ENCODE measurements around the gene TIMP3. TPM values are rescaled to one million over a fixed set of nuclear protein-coding genes. Genes with fewer than 3 reads are reported as not detected.

TIMP3 gene
- total and polyA plus RNA-seq, 2 of the 4 experiments (the other 2 are of a cell fraction) = 98.8 to 179 TPM

DNA sequence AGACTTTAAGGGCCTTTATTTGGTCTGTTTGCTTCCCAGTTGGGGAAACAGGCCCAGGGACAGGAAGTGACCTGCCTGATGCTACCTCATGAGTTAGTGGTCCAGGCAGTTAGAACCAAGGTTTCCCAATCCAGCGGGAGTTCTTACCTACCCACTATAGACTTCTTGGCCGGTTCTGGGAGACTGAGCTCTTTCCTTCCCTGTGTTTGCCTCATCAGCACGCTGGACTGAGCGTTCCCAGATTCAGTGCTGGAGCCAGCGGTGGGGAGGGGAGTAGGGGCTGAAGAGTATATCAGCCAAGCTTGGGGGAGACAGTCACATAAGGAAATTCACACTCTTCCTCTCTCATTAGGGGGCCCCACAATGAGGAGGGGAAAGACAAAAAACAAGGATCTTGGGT is 27.1 kb downstream of the TIMP3 start:
- no peak overlapping the region for H3K4me3 ChIP-seq (ENCODE audit: insufficient read depth, low read depth, low read length)
- no peak overlapping the region for H2AFZ ChIP-seq (replicated peaks; ENCODE audit: low read length, poor library complexity)
- peaks cover 34 to 82% of the 10 kb centered on the region in 2 experiments for H3K79me1 ChIP-seq (ENCODE audit: low read depth in 1 of 2, low read length in 2 of 2)
- H3K4me2 ChIP-seq (ENCODE audit: low read depth, low read length) = no peak overlapping the region
- dilution Hi-C loops (cut with HindIII; ENCODE audit: low sequenced_read_pairs, unreplicated experiment) (no loop called here), in situ Hi-C loops (cut with MboI; ENCODE audit: low sequenced_read_pairs) (loop anchor here (10.0 kb wide), 1 partner anchor 434 kb away; no protein-coding TSS in a partner anchor), intact Hi-C loops (cut with micrococcal nuclease) (loop anchor here (10.0 kb wide), 1 partner anchor 56 kb away; no protein-coding TSS in a partner anchor)
- no peak overlapping the region for H3K4ac ChIP-seq (ENCODE audit: low read depth, low read length)
- H3K9ac ChIP-seq (ENCODE audit: low read depth, low read length) = no peak overlapping the region
- H2BK120ac ChIP-seq (ENCODE audit: low read depth, low read length) = no peak overlapping the region
- H3K27me3 ChIP-seq (ENCODE audit: control insufficient read depth, insufficient read depth, low read length) = no peaks in the 10 kb centered on the region
- H4K20me1 ChIP-seq (ENCODE audit: insufficient read depth, low read length) = peaks cover 94% of the 10 kb centered on the region
- H4K8ac ChIP-seq (ENCODE audit: low read depth in 2 of 2, low read length in 2 of 2) = no peak overlapping the region
- DNase-seq = no peak
- no CpG with 5 or more reads among the region's 5 CpGs for WGBS, 2 experiments (ENCODE audit: extremely low coverage in 2 of 2, insufficient read length in 1 of 2)
- peaks cover 58% of the 10 kb centered on the region for H3K36me3 ChIP-seq (ENCODE audit: control insufficient read depth, insufficient read depth, low read length)
- no peak overlapping the region for H2BK20ac ChIP-seq (ENCODE audit: low read depth, low read length)
- POLR2A ChIA-PET (ENCODE audit: unreplicated experiment) = interaction anchor here (0.6 kb wide), 1 partner anchor 15 kb away, joined by 3 read pairs; no protein-coding TSS in a partner anchor
- ATAC-seq (ENCODE audit: low read depth) = no peak
- BruUV-seq (replicated peaks) = no TSS peak
- H3K14ac ChIP-seq (replicated peaks; ENCODE audit: low read depth, low read length) = no peak overlapping the region
- H4K5ac ChIP-seq (ENCODE audit: low read depth, low read length) = no peak overlapping the region
- H3K27ac ChIP-seq (ENCODE audit: insufficient read depth, low read length) = no peak overlapping the region
- no peaks in the 10 kb centered on the region for H3K9me3 ChIP-seq (ENCODE audit: control insufficient read depth, insufficient read depth, low read length)
- H3K18ac ChIP-seq (ENCODE audit: low read depth, low read length) = no peak overlapping the region
- TF ChIP-seq CHD1 (IDR thresholded peaks at IDR 0.05; ENCODE audit: low read depth, low read length) (no peak), FOS (IDR thresholded peaks at IDR 0.05; ENCODE audit: low read depth, low read length) (no peak)
- no peaks in the 10 kb centered on the region; the same call in 1 of the 2 replicates for H3K4me1 ChIP-seq (ENCODE audit: control insufficient read depth, insufficient read depth, low read length)
- no peak overlapping the region for H2BK15ac ChIP-seq (ENCODE audit: low read depth, low read length)
- no peak overlapping the region for H3K56ac ChIP-seq (ENCODE audit: extremely low read depth, insufficient read depth, low read length)
- H3K23ac ChIP-seq (ENCODE audit: low read depth, low read length) = no peak overlapping the region
- H4K91ac ChIP-seq (ENCODE audit: insufficient read depth, low read depth, low read length) = no peak overlapping the region
- H2AK9ac ChIP-seq (replicated peaks; ENCODE audit: low read depth, low read length, poor library complexity) = no peak overlapping the region
- peaks cover 19% of the 10 kb centered on the region; the same call in 1 of the 2 replicates for H3K9me1 ChIP-seq (ENCODE audit: insufficient read depth, low read length)
- CTCF ChIA-PET = no interaction called here
- H2AK5ac ChIP-seq (ENCODE audit: low read depth, low read length) = no peak overlapping the region
- H2BK5ac ChIP-seq (ENCODE audit: low read depth, low read length, poor library complexity, severe bottlenecking) = no peak overlapping the region

Data from IMR-90 (cell line).